Osteoblast (primary cell): Measurements from ENCODE around the gene RBM38. TPM values are rescaled to one million over a fixed set of nuclear protein-coding genes. Genes with fewer than 3 reads are reported as not detected.

Source experiments
- DNase-seq: peaks from one replicate; pipeline ENCODE4 v3.0.0; 2011; ENCODE audit warnings: low spot score, mixed read lengths; ENCODE audit not compliant: insufficient read length; ENCODE audit errors: missing footprints
- H2AFZ ChIP-seq: 2 replicates; pipeline ENCODE4 v1.6.0; 2011; ENCODE audit warnings: mild to moderate bottlenecking, low read length
- H3K27ac ChIP-seq: 2 replicates; pipeline ENCODE4 v1.5.1; 2011; ENCODE audit warnings: mild to moderate bottlenecking, low read depth, low read length, moderate library complexity
- H3K27me3 ChIP-seq: 2 replicates; pipeline ENCODE4 v1.6.0; 2012; ENCODE audit warnings: mild to moderate bottlenecking, control low read depth, inconsistent platforms, low read length, moderate library complexity; ENCODE audit not compliant: insufficient read depth
- H3K36me3 ChIP-seq: 2 replicates; pipeline ENCODE4 v1.5.1; 2011; ENCODE audit warnings: mild to moderate bottlenecking, low read length, control low read depth, moderate library complexity; ENCODE audit not compliant: insufficient read depth
- H3K4me1 ChIP-seq: 2 replicates; pipeline ENCODE4 v1.5.1; 2011; ENCODE audit warnings: mild to moderate bottlenecking, low read length, control low read depth, moderate library complexity; ENCODE audit not compliant: insufficient read depth
- H3K4me2 ChIP-seq: 2 replicates; pipeline ENCODE4 v1.6.0; 2011; ENCODE audit warnings: mild to moderate bottlenecking, low read length; ENCODE audit not compliant: insufficient read depth
- H3K4me3 ChIP-seq: fragments of 200-600 bp; sonication (generic); 3 replicates; pipeline ENCODE4 v1.5.1; 2012; ENCODE audit warnings: mild to moderate bottlenecking, low read length, inconsistent platforms; ENCODE audit not compliant: insufficient read depth
- H3K79me2 ChIP-seq: 2 replicates; pipeline ENCODE4 v1.6.0; 2012; ENCODE audit warnings: mild to moderate bottlenecking, low read length, control low read depth, inconsistent platforms; ENCODE audit not compliant: insufficient read depth
- H3K9me3 ChIP-seq: 2 replicates; pipeline ENCODE4 v1.5.1; 2011; ENCODE audit warnings: low read depth, low read length, control low read depth
- H4K20me1 ChIP-seq: 2 replicates; pipeline ENCODE4 v1.6.0; 2012; ENCODE audit warnings: mild to moderate bottlenecking, low read length, control low read depth; ENCODE audit not compliant: insufficient read depth
- CTCF ChIP-seq: IDR thresholded peaks from 2 replicates; pipeline ENCODE4 v1.5.1; 2011; ENCODE audit warnings: mild to moderate bottlenecking, low read depth, low read length, moderate library complexity; ENCODE audit errors: extremely low read depth
- total RNA-seq: library from RNA; depleted of rRNA; stranded (reverse); fragments of >200 nt; gene quantifications from 2 replicates; pipeline ENCODE4 v1.2.3, GENCODE V29; 2012

Gene RBM38
- total RNA-seq, 1 donor = 2.9 TPM

GRCh38 chr20:57389695-57390603 lies 1.2 kb upstream of the RBM38 start:
- no peak overlapping the region for H3K27ac ChIP-seq
- no peaks in the 10 kb centered on the region for H3K4me1 ChIP-seq
- H3K36me3 ChIP-seq = no peaks in the 10 kb centered on the region
- H4K20me1 ChIP-seq = peaks cover 3% of the 10 kb centered on the region
- H3K27me3 ChIP-seq = no peaks in the 10 kb centered on the region
- H2AFZ ChIP-seq = peak overlapping the region; percentile 76
- peak overlapping the region; percentile 67 for H3K4me2 ChIP-seq
- H3K4me3 ChIP-seq = peak overlapping the region; percentile 61
- H3K79me2 ChIP-seq = no peaks in the 10 kb centered on the region
- H3K9me3 ChIP-seq = no peaks in the 10 kb centered on the region
- DNase-seq = peak; percentile 73
- no peak for TF ChIP-seq CTCF

GRCh38 chr20:57391439-57392301 lies 474 bp downstream of the RBM38 start:
- H3K4me2 ChIP-seq = peak overlapping the region; percentile 72
- no peaks in the 10 kb centered on the region for H3K79me2 ChIP-seq
- no peaks in the 10 kb centered on the region for H3K27me3 ChIP-seq
- H3K36me3 ChIP-seq = no peaks in the 10 kb centered on the region
- no peaks in the 10 kb centered on the region for H3K4me1 ChIP-seq
- H3K9me3 ChIP-seq = no peaks in the 10 kb centered on the region
- DNase-seq = peak; percentile 94
- no peak for TF ChIP-seq CTCF
- no peak overlapping the region for H3K27ac ChIP-seq
- H2AFZ ChIP-seq = peak overlapping the region; percentile 59
- H4K20me1 ChIP-seq = peaks cover 3% of the 10 kb centered on the region
- peak overlapping the region; percentile 71 for H3K4me3 ChIP-seq

- Histone ChIP-seq H3K4me2 (peak overlapping the region; percentile 72), H3K27me3 (no peaks in the 10 kb centered on the region), H4K20me1 (peaks cover 3% of the 10 kb centered on the region), H3K27ac (no peak overlapping the region), H3K79me2 (no peaks in the 10 kb centered on the region), H2AFZ (no peak overlapping the region), H3K4me1 (no peaks in the 10 kb centered on the region), H3K36me3 (no peaks in the 10 kb centered on the region), H3K9me3 (no peaks in the 10 kb centered on the region), H3K4me3 (no peak overlapping the region)
- peak; percentile 88 for DNase-seq
- no peak for TF ChIP-seq CTCF
Measured at GRCh38 chr20:57392512-57393271, 1.5 kb downstream of the RBM38 start.
